GM21737 (cell line): ENCODE data around the gene RHBDL1.
A peak's percentile ranks its signal among the peaks of the same experiment; 100 is the strongest.

Experiments
- ATAC-seq: cut with Tn5 transposase; IDR thresholded peaks from one replicate; pipeline ENCODE4 v1.9.1; 2021; ENCODE audit warnings: mild to moderate bottlenecking, moderate library complexity; ENCODE audit not compliant: unreplicated experiment

The RHBDL1 gene

DNA sequence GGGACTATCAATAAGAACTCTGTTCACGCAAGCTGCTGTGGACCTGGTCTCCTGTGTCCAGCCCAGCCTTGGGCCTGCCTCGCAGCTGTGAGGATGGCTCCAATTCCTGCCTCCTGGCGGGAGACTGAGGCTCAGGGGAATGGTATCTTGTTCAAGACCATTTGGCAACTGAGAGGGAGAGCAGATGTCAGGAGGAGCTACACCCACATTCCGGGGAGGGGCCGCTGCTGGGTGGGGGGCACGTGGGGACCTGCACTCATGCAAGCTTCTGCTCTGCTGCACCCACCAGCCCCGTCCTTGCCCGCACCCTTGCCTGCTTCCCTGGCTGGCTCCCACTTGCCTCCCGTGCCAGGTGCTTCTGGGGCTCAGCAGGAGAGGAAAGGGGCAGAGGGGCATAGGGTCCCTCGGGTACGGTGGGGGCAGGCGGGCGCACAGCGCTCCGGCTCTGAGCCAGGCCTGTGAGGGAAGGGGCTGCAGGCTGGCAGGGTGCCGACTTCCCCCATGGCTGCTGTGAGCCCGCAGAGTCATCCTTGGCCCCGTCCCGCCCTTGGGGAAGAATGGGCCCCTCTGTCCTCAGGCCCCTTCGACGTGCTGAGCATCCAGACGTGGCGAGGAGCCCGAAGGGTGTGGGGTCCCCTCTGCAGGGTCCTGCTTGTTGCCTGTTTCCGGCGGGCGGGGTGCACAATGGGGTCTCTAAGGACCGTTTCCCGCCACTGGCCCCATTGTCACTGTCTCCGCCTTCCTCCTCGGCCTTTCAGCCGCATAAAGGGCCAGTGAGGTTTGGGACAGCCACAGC lies 42.2 kb downstream of the RHBDL1 start:
- no peak for ATAC-seq

DNA sequence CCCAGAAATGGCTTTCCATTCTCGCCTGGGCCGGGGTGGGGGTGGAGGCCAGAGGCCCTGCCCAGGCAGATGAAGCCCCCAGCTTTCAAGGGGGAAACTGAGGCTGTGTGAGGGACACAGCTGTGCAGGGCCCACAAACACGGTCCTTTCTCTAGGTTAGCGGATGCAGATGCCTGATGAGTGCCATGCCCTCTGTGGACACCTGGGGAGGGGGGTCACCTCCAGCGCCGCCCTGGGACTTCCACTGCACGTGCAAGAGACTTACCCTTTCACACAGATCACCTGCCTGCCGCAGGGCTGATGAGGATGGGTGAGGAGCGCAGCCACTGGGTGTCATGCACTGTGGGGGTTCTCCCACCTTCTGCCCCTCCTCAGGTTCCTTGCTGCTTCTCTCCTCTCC lies 42.9 kb downstream of the RHBDL1 start:
- ATAC-seq, result no peak

DNA sequence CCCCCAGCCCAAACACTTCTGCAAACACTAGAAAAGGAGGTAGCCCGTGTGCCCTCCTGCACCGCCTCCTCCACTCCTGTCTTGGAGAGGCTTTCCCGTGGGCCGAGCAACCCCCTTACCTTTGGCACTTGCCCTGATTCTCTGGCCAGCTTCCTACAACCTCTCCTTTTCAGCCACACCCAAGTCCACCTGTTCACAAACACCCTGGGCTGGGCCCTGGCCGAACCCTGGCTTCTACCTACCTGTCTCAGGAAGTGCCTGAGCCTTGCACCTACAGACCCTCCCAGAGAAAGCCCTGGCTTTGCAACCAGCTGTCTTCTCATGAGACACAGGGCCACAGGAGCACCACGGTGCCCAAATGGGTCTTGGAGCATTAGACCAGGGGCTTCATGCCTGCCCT lies 43.5 kb downstream of the RHBDL1 start:
- ATAC-seq, result no peak

DNA sequence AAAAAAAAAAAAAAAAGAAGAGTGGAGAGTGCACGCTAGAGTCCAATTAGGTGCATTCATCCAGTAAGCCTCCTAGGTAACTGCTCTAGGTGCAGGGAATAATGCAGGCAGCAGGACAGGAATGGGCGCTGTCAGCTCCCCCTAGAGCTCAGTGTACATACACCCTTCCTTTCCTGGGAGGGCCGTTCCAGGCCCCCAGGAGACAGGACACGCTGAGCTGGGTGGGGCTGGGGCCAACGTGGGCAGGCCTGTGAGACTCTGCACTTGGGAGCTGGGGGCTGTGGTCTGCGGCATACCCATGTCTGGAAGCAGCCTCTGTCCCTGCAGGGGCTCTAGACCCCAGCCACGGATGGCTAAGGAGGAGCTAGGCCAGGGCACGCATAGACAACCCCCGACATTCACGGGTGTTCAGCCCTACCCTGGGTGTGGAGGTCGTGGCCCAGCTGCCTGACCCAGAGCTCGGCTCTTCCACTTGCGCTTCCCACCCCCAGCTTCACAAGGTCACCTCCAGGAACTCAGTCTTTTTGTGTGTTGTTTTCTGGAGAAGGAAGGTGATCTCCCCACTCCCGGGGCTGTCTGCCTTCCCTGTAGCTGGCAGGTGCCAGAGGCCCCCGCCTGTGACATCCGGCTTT lies 44.5 kb downstream of the RHBDL1 start:
- no peak for ATAC-seq

DNA sequence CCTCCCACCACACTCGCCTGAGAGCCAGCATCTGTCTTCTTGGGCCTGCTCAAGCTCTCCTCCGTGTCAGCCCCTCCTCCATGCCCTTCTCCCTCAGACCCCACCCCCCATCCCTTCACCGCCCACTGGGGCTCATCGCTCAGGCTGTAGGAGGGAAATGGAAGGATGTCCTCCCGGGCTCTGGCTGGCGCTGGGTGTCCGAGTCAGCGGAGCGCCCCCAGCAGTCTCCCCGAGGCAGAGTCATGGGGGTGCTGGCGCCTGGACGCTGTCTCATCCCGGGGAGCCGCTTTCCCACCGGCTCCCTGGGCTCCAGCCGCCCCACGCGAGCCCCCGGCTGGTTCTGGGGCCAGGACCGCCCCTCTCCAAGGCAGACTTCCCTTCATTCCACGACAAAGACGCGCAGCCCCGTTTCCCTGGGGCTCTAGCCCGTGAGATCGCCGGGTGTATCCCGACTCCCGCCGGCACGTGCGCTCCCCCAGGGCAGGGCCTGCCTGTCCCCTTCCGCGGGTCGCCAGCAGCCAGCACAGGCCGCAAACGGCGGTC lies 45.0 kb downstream of the RHBDL1 start:
- peak; percentile 25 for ATAC-seq

DNA sequence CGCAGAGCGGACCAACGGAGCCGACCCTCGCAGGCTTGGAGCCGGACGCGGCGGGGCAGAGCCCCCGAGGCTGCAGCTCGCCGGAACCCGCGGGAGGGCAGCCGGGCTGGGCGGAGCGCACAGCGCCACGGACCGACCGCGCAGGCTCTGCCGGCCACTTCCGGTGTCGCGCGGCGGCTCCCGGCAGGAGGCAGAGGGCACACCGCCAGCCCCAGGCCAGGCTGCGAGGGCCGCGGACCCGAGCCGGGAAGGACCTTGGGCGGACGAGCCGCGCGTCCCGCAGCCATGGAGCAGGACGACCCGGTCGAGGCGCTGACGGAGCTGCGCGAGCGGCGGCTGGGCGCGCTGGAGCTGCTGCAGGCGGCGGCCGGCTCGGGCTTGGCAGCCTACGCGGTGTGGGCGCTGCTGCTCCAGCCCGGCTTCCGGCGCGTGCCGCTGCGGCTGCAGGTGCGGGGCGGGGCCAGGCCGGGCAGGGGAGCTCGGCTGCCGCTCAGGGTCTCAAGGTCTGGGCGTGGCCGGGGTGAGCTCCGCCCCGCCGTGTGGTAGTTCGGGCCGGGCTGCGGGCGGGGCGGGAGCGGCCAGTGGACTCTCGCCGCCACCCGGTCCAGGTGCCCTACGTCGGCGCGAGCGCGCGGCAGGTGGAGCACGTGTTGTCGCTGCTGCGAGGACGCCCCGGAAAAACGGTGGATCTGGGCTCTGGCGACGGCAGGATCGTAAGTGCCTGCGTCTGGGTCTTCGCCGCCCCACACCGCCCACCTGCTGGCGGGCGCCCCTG lies 45.7 kb downstream of the RHBDL1 start, which contains the start of gene ANTKMT:
ANTKMT (plus strand) TSS at position 157 of the 775 bp plus-strand sequence; CDS start at position 286, 129 bp downstream.
- ATAC-seq, result peak; percentile 58

DNA sequence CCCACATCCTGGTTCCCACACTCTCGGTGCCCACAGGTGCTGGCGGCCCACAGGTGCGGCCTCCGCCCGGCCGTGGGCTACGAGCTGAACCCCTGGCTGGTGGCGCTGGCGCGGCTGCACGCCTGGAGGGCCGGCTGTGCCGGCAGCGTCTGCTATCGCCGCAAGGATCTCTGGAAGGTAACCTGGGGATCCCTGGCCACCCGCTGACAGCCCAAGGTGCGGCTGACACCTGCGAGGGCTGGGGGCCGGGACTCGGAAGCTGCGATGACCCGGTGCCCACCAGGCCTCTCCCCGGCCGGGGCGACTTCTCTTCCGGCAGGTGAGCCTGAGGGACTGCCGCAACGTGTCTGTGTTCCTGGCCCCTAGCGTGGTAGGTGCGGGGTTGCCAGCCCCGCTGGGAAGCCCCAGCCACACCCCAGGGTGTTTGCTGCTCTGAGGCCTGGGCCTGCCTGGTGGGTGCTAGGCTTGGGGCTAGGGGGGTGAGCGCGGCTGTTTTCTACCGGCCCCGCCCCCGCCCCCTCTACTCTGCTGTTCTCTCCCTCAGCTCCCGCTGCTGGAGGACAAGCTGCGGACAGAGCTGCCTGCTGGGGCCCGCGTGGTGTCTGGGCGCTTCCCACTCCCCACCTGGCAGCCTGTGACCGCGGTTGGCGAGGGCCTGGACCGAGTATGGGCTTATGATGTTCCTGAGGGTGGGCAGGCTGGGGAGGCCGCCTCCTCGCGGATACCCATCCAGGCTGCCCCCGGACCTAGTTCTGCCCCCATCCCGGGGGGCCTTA lies 46.5 kb downstream of the RHBDL1 start:
- no peak for ATAC-seq

DNA sequence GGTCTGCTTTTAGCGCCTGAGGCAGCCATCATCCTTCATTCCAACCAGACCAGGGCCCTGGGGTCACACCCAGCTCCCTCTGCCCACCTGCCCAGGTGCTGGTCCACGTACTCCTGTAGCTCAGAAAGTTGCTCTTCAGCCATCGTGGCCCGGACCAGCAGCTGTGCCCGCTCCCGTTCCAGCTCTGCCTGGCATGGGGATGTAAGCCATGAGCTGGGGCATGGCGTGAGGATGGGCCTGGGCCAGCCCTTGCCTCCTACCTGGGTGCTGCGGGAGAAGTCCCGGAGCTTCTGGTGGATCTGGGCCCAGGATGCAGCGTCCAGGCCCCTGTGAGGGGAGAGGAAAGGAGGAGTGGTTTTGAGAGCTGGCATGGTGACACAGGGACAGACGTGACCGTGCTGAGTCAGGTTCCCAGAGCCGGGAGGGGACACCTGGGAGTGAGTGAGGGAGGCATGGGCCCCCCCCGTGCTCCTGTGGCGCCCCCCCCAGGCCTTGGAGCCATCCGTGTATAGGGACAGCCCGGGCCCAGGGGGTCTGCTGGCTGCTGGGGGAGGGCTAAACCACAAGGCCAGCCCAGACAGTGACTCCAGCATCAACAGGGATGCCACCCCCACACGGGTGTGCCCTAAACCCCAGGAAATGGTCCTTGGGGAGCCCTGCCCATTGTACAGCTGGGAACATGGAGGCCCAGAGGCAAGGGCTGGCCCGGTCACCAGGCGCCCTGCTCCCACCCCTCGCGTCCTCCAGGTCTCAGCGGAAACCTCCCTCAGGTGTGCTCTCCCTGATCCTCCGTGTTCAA lies 47.6 kb downstream of the RHBDL1 start:
- no peak for ATAC-seq

DNA sequence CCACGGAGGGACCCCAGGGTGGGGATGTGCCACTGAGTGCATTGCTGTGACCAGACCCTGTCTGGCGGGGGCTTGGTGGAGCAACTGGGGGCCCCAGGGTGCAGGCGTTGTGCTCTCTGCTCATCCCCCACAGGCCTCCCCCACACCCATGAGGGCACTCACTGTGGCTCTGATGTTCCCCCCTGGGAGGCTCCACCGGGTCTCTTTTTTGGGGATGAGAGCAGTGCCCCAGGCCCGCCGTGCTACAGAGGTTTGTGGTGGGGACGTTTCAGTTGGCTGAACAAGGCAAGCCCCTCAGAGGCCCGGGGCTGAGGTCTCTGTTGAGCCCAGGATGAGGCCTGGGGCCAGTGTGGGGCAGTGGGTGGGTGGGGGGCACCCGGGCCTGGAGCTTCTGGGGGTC lies 48.2 kb downstream of the RHBDL1 start:
- ATAC-seq, result no peak

DNA sequence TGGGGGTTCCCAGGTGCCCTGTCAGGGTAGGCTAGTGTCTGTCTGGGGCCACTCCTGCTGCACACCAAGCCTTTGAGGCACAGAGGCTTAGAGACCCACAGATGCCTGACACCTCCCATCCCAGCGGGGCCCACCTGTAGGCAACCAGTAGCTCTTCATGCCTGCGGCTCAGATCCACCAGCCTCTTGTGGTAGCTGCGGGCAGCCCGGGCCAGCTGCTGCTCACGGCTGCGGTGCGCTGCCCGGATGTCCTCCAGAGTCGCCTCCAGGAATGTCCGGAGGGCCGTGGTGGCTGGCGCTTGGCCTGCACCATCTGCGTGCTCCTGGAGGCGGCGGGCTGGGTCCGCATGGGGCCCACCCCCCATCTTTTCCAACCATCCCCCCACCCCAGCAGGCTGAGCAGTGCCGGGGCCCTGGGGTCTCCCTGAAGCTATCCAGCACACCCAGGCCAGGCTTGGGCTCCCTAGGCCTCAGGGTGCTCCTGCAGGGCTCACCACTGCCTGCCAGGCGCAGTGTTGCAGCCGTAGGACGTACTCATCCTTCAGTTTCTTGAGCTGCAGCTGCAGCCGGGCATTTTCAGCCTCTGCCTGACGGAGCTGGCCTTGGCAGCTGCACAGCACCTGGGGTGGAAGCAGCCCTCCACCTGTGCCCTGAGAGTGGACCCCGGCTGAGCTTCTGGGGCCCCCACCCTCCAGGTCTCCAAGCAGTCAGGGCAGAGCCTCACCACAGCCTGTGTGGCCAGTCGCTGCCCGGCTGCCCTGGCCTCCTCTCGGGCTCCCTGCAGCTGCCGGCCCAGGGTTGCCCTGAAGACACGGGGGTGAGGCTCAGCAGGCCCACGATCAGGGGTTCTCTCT lies 48.9 kb downstream of the RHBDL1 start:
- no peak for ATAC-seq

DNA sequence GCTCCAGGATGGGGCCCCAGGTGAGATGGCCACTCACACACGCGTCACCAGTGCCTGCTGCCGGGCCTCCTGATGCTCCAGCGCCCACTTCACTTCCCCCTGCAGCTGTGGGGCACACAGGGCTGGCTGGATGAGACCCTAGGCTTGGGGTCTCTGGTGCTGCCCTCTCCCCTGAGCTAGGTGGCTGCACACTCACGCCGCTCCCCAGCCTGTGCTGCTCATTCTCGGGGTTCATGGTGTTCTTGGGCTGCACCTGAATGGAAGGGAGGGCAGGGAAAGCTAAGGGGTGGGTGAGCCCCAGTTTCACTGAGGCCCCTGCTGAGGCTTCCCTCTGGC lies 49.5 kb downstream of the RHBDL1 start:
- no peak for ATAC-seq

DNA sequence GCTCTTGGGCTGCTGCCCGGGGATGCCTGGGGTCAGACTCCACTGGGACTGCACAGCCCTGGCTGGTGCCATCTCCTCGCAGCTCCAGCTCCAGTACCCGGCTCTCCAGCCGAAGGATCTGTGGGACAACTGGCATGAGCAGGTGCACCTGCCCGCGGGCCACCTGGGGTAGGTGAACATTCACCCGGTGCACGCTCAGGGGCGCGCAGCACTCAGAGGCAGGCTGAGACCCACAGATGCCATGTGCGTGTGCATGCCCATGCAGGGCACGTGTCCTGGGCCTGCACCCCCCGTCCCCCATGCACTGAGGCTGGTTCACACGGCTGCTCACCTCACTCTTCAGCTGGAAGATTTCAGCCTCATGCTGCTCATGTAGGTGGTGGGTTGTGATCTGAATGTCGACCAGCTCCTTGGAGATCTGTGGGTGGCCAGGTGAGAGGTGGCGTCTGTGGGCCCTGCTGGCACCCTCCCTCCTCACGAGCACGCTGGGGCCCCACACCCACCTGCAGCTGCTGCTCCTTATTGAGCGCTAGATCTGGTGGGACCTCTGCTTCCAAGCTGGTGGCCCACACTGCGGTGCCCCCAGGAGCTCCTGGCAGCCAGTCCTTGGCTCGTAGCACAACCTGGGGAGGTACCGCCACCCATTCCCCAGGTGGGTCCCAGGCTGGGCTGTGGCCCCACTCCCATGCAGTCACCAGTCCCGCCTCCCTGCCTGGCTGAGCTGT lies 50.2 kb downstream of the RHBDL1 start:
- no peak for ATAC-seq

DNA sequence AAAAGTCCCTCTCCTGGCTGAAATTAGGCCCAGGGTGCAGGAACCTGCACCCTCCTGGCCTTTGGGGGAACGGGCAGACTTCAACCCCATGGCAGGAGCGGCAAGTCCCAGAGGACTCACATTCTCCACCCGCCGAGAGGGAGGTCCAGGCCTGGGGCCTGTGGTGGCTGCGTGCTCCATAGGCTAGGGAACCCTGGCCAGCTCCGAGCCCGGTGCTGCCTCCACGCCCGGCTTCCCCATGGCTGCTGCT lies 50.6 kb downstream of the RHBDL1 start:
- no peak for ATAC-seq

DNA sequence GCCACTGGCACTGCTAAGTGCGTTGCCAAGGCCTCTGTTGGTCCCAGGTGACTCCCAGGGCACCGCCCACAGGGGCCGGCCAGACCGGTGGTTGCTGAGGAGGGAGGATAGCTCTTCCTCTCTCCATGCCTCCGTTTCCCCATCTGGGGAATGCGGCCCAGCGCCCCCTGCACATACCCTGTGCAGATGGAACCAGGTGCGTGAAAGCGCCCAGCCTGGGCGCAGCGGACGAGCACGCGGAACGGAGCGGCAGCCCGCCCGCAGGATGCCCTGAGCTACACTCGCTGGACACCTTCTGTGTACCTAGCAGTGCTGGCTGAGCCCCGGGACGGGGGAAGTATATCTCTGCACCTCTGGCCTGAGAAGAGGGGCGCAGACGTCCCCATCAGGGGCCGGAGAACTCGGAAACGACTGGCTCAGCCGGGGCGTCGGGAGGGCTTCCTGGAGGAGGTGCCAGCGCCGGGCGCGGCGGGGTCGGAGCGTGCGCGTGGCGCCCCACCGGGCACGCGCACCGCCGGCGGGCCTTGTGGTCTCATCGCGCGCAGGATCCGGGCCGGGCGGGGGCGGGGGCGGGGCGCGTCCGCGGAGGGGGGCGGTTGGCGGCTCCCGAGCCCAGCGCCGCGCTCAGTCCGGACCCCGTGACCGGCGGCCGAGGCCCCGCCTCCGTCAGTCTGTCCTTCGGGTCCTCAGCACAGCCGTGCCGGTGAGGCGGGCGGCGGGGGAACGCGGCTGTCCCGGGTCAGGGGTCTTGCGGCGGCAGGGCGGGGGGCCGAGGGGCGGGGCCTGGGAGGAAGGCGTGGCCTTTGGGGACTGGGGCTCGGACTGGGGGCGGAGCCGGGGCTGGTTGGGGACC lies 51.2 kb downstream of the RHBDL1 start, which contains the start of the genes CCDC78 and HAGHL:
CCDC78 (minus strand) TSS at position 6 of the 853 bp plus-strand sequence. CDS start 76 bp downstream, outside the sequence.
HAGHL (plus strand) TSS at position 669 of the 853 bp plus-strand sequence. CDS start 404 bp downstream, outside the sequence.
- no peak for ATAC-seq

DNA sequence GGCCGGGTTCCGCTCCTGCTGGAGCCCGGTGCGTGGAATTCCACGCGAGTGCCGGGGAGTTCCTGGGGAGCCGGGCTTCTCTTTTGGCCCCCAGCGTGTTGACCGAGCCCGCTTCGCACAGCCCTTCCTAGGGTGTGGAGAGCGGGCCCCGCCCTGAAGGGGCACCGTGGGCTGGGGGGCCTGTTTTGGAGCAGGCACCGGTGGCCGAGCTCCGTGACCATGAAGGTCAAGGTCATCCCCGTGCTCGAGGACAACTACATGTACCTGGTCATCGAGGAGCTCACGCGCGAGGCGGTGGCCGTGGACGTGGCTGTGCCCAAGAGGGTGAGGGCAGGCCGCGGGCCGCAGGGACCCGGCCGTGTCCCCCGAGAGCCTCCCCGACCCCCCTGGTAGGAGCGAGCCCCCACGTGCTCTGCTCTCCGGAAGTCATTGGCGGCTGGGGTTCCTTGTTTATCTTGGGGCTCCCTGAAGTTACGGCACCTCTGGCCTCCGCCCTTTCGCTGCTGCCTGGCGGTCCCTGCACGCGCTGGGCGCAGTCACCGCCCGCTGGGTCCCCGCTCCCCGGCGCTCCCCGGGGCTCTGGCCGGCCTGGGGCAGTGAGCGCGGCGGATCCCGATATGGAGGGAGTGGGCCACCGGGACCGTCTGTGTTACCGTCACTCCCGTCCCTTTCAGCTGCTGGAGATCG lies 52.0 kb downstream of the RHBDL1 start:
- ATAC-seq, result no peak
